Coronary artery (tissue), 2 donors: Measurements from ENCODE around the gene UNC119B.
A peak's percentile ranks its signal among the peaks of the same experiment; 100 is the strongest.

ENCODE experiments used
- DNase-seq: peaks from one replicate; pipeline ENCODE4 v3.0.0-alpha.2; 2017; ENCODE audit warnings: low spot score
- H3K27ac ChIP-seq, 2 donors: fragments of 200-600 bp; sonication (generic); one replicate each; pipeline ENCODE4 v1.5.1; 2016 to 2019
- H3K4me3 ChIP-seq: fragments of 200-600 bp; sonication (generic); 2 replicates; pipeline ENCODE4 v1.5.1; 2016; ENCODE audit warnings: mild to moderate bottlenecking, moderate library complexity
- TF ChIP-seq, protein P1 (sequence below): fragments of 200-600 bp; sonication (generic); IDR thresholded peaks from one replicate; pipeline ENCODE4 v1.5.1; 2019; ENCODE audit warnings: antibody characterized with exemption

UNC119B gene

DNA sequence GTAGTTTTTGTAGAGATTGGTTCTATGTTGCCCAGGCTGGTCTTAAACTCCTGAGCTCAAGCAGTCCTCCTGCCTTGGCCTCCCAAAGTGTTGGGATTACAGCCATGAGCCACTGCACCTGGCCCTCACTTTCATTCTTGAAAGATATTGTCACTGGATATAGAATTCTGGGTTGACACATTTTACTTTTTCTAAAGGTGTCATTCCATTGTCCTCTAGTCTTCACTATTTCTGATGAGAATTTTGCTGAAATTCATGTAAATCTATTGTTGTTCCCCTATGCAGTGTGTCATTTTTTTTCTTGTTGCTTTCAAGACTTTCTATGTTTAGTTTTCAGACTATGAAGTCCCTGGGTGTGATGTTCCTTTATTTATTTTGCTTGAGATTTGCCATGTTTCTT lies 44.5 kb downstream of the UNC119B start:
- no peak for DNase-seq
- no peak overlapping the region for H3K27ac ChIP-seq
- no peak overlapping the region for H3K4me3 ChIP-seq
- TF ChIP-seq, protein P1, sequence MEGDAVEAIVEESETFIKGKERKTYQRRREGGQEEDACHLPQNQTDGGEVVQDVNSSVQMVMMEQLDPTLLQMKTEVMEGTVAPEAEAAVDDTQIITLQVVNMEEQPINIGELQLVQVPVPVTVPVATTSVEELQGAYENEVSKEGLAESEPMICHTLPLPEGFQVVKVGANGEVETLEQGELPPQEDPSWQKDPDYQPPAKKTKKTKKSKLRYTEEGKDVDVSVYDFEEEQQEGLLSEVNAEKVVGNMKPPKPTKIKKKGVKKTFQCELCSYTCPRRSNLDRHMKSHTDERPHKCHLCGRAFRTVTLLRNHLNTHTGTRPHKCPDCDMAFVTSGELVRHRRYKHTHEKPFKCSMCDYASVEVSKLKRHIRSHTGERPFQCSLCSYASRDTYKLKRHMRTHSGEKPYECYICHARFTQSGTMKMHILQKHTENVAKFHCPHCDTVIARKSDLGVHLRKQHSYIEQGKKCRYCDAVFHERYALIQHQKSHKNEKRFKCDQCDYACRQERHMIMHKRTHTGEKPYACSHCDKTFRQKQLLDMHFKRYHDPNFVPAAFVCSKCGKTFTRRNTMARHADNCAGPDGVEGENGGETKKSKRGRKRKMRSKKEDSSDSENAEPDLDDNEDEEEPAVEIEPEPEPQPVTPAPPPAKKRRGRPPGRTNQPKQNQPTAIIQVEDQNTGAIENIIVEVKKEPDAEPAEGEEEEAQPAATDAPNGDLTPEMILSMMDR, result no peak

DNA sequence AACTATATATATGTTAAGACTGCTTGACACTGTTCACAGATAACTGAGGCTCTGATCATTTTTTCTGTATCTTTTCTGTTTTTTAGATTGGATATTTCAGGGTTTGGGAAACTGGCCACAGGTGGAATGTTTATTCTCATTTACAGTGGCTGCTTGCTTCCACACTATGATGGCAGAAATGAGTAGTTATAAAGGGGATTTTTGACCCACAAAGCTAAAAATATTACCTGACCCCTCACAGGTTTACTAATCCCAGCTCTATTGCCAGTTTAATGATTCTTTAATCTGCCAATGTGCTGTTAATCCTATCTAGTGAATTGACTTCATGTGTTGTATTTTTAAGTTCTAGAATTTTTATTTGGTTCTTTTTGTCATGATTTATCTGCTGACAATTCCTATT lies 45.0 kb downstream of the UNC119B start:
- DNase-seq, result no peak
- TF ChIP-seq, protein P1, result no peak
- H3K4me3 ChIP-seq, result no peak overlapping the region
- no peak overlapping the region for H3K27ac ChIP-seq

DNA sequence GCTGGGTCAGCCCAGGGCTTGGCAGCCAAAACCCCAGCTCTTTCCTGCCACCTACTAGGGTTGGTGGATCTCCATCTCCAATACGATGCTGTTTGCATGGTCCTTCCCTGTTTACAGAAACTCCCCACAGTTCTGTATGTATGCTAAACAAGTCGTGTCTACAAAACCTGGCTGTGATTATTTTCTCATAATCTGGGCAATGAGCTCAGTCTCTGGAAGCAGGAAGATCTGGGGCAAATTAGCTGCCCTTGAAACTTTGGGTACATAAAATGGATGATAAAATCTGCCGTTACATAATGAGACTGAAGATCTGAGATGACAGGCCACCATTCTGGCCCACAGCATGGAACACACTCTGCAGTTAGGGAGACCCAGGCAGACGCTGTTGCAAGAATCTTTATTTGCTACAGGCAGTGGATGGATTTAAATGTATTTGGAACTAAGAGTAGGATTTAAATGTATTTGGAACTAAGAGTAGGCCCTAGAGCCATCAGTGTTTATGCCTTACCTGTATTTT lies 47.0 kb downstream of the UNC119B start:
- no peak overlapping the region for H3K4me3 ChIP-seq
- no peak overlapping the region for H3K27ac ChIP-seq
- TF ChIP-seq, protein P1, result no peak
- DNase-seq, result peak; percentile 17

DNA sequence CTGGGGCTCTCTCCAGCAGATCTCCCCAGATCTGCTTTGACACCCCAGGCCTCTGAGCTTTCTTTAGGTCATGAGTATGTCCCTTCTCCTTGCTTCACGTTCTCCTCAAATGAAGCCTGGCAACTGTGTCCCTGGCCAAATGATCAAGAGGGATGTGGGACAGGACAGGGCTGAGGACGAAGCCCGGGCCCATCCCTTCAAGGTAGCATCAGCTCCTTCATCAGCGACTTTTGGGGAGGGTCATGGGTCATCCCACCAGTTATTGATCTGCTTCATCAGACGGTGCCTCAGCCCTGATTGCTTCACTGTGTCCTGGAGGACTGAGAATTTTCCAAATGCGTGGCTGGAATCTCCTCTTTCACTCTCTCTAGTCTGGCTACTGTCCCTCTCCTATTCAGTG lies 47.7 kb downstream of the UNC119B start:
- DNase-seq, result peak; percentile 17
- no peak overlapping the region for H3K27ac ChIP-seq
- no peak overlapping the region for H3K4me3 ChIP-seq
- TF ChIP-seq, protein P1, result no peak

DNA sequence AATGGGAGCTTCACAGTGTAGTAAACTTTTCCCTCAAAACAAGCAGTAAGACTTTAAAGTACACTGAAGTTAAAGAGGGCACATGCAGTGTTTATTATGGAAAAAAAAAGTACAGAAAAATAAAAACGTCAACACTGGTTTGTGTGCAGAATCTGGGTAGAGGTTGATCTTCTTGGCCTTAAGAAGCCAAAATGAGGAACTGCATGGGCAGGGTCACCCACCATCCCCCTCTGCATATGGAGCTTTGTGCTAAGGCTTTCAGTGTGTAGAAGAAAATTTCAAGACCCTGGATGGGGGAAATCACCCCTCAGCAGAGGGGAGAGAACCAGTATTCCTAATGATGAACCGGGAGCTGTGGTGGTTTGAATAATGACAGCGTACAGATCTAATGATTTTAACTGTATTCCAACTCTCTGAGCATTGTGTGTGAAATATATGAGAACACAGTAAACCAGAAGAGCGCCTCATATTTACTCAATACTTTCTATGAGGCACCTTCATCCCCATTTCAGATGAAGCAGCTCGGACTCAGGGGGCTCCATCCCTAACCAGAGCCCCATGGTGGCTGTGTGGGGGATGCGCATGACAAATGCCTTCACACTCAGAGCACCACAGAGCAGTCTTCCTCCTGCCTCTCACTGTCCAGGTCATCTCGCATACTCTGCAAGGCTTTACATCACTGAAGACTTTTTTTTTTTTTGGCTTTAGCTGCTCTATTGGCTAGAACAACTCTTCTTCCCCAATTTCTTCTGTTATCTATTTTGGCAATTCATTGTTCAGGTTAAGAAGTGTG lies 48.7 kb downstream of the UNC119B start:
- DNase-seq, result peak; percentile 24
- TF ChIP-seq, protein P1, result no peak
- Histone ChIP-seq H3K4me3 (no peak overlapping the region), H3K27ac (no peak overlapping the region)

DNA sequence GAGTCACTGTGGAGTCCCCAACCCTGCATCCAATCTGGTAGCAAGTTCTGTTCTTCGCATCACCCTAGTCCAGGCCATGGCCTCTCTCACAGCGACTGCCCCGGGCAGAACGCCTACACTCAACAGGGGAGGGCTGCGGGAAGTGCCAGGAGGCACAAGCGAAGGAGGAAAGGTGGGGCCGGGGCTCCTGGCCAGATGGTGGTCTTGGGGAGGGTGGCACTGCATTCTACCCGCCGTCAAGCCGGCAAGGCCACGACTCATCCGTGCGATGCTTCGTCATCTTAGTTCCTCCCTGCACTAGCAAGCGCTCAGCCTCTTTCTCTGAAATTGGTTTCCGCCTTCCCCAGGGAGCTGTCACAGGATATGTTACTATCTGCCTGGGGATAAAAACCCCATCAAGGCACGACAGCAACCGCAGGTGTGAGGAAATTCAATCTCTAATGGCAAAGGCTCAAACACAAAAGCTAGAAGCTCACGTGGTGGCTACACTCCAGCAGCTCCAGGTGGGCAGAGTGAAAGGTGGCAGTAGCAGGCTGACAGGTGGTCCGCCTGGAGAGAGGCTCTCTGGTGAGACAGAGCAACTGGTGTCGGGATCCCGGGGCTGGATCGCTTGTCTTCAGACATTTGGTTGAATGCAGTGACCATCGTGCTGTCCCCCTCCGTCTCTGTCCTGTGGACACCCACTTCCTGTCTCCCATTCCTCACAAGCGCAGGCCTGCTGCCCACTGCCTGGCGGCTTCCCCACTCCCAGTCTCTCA lies 49.5 kb downstream of the UNC119B start:
- DNase-seq, result peak; percentile 49
- TF ChIP-seq, protein P1, result no peak
- H3K4me3 ChIP-seq, result no peak overlapping the region
- H3K27ac ChIP-seq, result no peak overlapping the region
